Stimulated activated CD8-positive, alpha-beta memory T cell treated with anti-CD3 and anti-CD28 coated beads, Interleukin-4, amount 100 ng/mL, for 24 hours (primary cell): ENCODE results near the gene CROCC.
A peak's percentile ranks its signal among the peaks of the same experiment; 100 is the strongest.
"Not testable (repeated sequence)": the region's sequence is repeated elsewhere in the genome, so short reads cannot be mapped to it uniquely, and the experiment has no call there.

Source experiments
- DNase-seq: peaks from one replicate; pipeline ENCODE4 v3.0.0-alpha.2; 2020; ENCODE audit warnings: low read depth

The CROCC gene

GRCh38 chr1:16921391-16922185, at the start of gene CROCC:
CROCC (plus strand) TSS chr1:16921931; CDS start chr1:16922019, 88 bp downstream.
- DNase-seq = peak; percentile 36

- peak; percentile 41 for DNase-seq
Observed at GRCh38 chr1:16872152-16873075, 49.3 kb upstream of the CROCC start.

GRCh38 chr1:16873076-16873879, 48.5 kb upstream of the CROCC start:
- DNase-seq = peak; percentile 35

- not testable (repeated sequence) for DNase-seq
Observed at GRCh38 chr1:16874968-16875765, 46.6 kb upstream of the CROCC start.

GRCh38 chr1:16881742-16882141, 40.0 kb upstream of the CROCC start:
- not testable (repeated sequence) for DNase-seq

- DNase-seq = no peak
Observed at GRCh38 chr1:16882986-16883385, 38.7 kb upstream of the CROCC start.

- not testable (repeated sequence) for DNase-seq
Observed at GRCh38 chr1:16884487-16884886, 37.2 kb upstream of the CROCC start.

- no peak for DNase-seq
Observed at GRCh38 chr1:16886860-16887605, 34.7 kb upstream of the CROCC start.

- DNase-seq = peak; percentile 50
Observed at GRCh38 chr1:16888860-16889816, 32.6 kb upstream of the CROCC start.

GRCh38 chr1:16890539-16891021, 31.2 kb upstream of the CROCC start:
- DNase-seq = not testable (repeated sequence)

GRCh38 chr1:16891057-16891456, 30.7 kb upstream of the CROCC start:
- DNase-seq = not testable (repeated sequence)

- DNase-seq = not testable (repeated sequence)
Observed at GRCh38 chr1:16892978-16893525, 28.7 kb upstream of the CROCC start.

GRCh38 chr1:16893796-16894195, 27.9 kb upstream of the CROCC start:
- not testable (repeated sequence) for DNase-seq

- not testable (repeated sequence) for DNase-seq
Observed at GRCh38 chr1:16894338-16894737, 27.4 kb upstream of the CROCC start.

- DNase-seq = not testable (repeated sequence)
Observed at GRCh38 chr1:16895233-16895597, 26.5 kb upstream of the CROCC start.

- peak; percentile 69 for DNase-seq
Observed at GRCh38 chr1:16895598-16896315, 26.0 kb upstream of the CROCC start, which contains the start of gene RNU1-2. RNU1-2 (plus strand) TSS chr1:16895980.

- peak; percentile 64 for DNase-seq
Observed at GRCh38 chr1:16896316-16897055, 25.2 kb upstream of the CROCC start.
